H9 (cell line): ENCODE results near the gene TP73. TPM values are rescaled to one million over a fixed set of nuclear protein-coding genes. Genes with fewer than 3 reads are reported as not detected.

Experiments used
- DNase-seq: peaks from one replicate; pipeline ENCODE4 v3.0.0-alpha.2; 2017
- H2AFZ ChIP-seq: one replicate; pipeline ENCODE4 v1.6.1; 2013; ENCODE audit warnings: mild to moderate bottlenecking, low read length, control low read depth, moderate library complexity
- H2AK5ac ChIP-seq: 2 replicates; pipeline ENCODE4 v1.6.1; 2013; ENCODE audit warnings: low read length, control low read depth, mixed read lengths; ENCODE audit not compliant: insufficient read length
- H2BK120ac ChIP-seq: one replicate; pipeline ENCODE4 v1.6.1; 2013; ENCODE audit warnings: low read depth, mild to moderate bottlenecking, low read length, control low read depth, inconsistent platforms; ENCODE audit not compliant: poor library complexity, severe bottlenecking
- H2BK12ac ChIP-seq: 2 replicates; pipeline ENCODE4 v1.6.1; 2013; ENCODE audit warnings: low read length, control low read depth, mixed read lengths, low read depth; ENCODE audit not compliant: insufficient read length
- H2BK15ac ChIP-seq: 2 replicates; pipeline ENCODE4 v1.6.1; 2013; ENCODE audit warnings: low read depth, low read length, control low read depth
- H2BK20ac ChIP-seq: one replicate; pipeline ENCODE4 v1.6.1; 2013; ENCODE audit warnings: low read depth, mild to moderate bottlenecking, low read length, control low read depth, inconsistent platforms; ENCODE audit not compliant: poor library complexity, severe bottlenecking
- H2BK5ac ChIP-seq: 2 replicates; pipeline ENCODE4 v1.6.1; 2013; ENCODE audit warnings: low read length, control low read depth, mixed read lengths; ENCODE audit not compliant: insufficient read length
- H3K14ac ChIP-seq: 2 replicates; pipeline ENCODE4 v1.6.1; 2013; ENCODE audit warnings: low read length, control low read depth; ENCODE audit not compliant: insufficient read depth
- H3K18ac ChIP-seq: 2 replicates; pipeline ENCODE4 v1.6.1; 2013; ENCODE audit warnings: low read depth, mild to moderate bottlenecking, mixed read lengths, low read length, control low read depth; ENCODE audit not compliant: insufficient read length
- H3K23ac ChIP-seq: 2 replicates; pipeline ENCODE4 v1.6.1; 2013; ENCODE audit warnings: low read length, control low read depth, mixed read lengths, low read depth; ENCODE audit not compliant: insufficient read length
- H3K23me2 ChIP-seq: 2 replicates; pipeline ENCODE4 v1.6.1; 2013; ENCODE audit warnings: low read depth, mild to moderate bottlenecking, mixed read lengths, low read length, control low read depth; ENCODE audit not compliant: insufficient read length, poor library complexity, severe bottlenecking
- H3K27ac ChIP-seq: 2 replicates; pipeline ENCODE4 v1.5.1; 2013; ENCODE audit warnings: low read length, control low read depth, mixed read lengths, low read depth; ENCODE audit not compliant: insufficient read length
- H3K27me3 ChIP-seq: 2 replicates; pipeline ENCODE4 v1.6.1; 2013; ENCODE audit warnings: low read length, control low read depth, inconsistent platforms; ENCODE audit not compliant: insufficient read depth
- H3K4ac ChIP-seq: 2 replicates; pipeline ENCODE4 v1.6.1; 2013; ENCODE audit warnings: low read depth, mild to moderate bottlenecking, control low read depth, inconsistent platforms, low read length, moderate library complexity
- H3K4me1 ChIP-seq: 2 replicates; pipeline ENCODE4 v1.6.1; 2013; ENCODE audit warnings: low read length, control low read depth, inconsistent platforms; ENCODE audit not compliant: insufficient read depth
- H3K4me2 ChIP-seq: 2 replicates; pipeline ENCODE4 v1.6.1; 2013; ENCODE audit warnings: low read length, control low read depth, mixed read lengths; ENCODE audit not compliant: insufficient read length, insufficient read depth
- H3K56ac ChIP-seq: 2 replicates; pipeline ENCODE4 v1.6.1; 2013; ENCODE audit warnings: low read depth, mild to moderate bottlenecking, mixed read lengths, low read length, control low read depth; ENCODE audit not compliant: insufficient read length
- H3K79me1 ChIP-seq: 2 replicates; pipeline ENCODE4 v1.6.1; 2013; ENCODE audit warnings: low read depth, mild to moderate bottlenecking, moderate library complexity, low read length, control low read depth, inconsistent platforms; ENCODE audit not compliant: insufficient read depth, poor library complexity, severe bottlenecking
- H3K79me2 ChIP-seq: 2 replicates; pipeline ENCODE4 v1.6.1; 2013; ENCODE audit warnings: low read length, control low read depth, inconsistent platforms; ENCODE audit not compliant: insufficient read depth
- H3K9ac ChIP-seq: 2 replicates; pipeline ENCODE4 v1.6.1; 2013; ENCODE audit warnings: low read length, control low read depth, mixed read lengths; ENCODE audit not compliant: insufficient read length; ENCODE audit errors: extremely low read depth
- H3K9me3 ChIP-seq: one replicate; pipeline ENCODE4 v1.6.1; 2013; ENCODE audit warnings: low read depth, low read length, inconsistent platforms; ENCODE audit not compliant: control insufficient read depth
- H3T11ph ChIP-seq: one replicate; pipeline ENCODE4 v1.6.1; 2013; ENCODE audit warnings: mild to moderate bottlenecking, low read length, control low read depth, inconsistent platforms
- H4K20me1 ChIP-seq: one replicate; pipeline ENCODE4 v1.6.1; 2013; ENCODE audit not compliant: control insufficient read depth, insufficient read length, insufficient read depth
- H4K5ac ChIP-seq: 2 replicates; pipeline ENCODE4 v1.6.1; 2013; ENCODE audit warnings: low read depth, mild to moderate bottlenecking, mixed read lengths, low read length, control low read depth; ENCODE audit not compliant: insufficient read length
- H4K8ac ChIP-seq: replicated peaks from 2 replicates; pipeline ENCODE4 v1.6.1; 2013; ENCODE audit warnings: low read length, control low read depth, mixed read lengths, low read depth; ENCODE audit not compliant: insufficient read length
- H4K91ac ChIP-seq: 2 replicates; pipeline ENCODE4 v1.6.1; 2013; ENCODE audit warnings: low read depth, mild to moderate bottlenecking, moderate library complexity, mixed read lengths, low read length, control low read depth; ENCODE audit not compliant: insufficient read length
- H3K27ac Mint-ChIP-seq, 3 experiments: 2 replicates in 2 of 3; 3 replicates in 1 of 3; pipeline ENCODE4 v1.8.0; 2020 to 2021; ENCODE audit warnings: mixed read lengths in 3 of 3, mild to moderate bottlenecking in 1 of 3, moderate library complexity in 1 of 3
- H3K27me3 Mint-ChIP-seq: 2 replicates; pipeline ENCODE4 v1.8.0; 2021; ENCODE audit warnings: low read depth, mild to moderate bottlenecking, moderate library complexity, mixed read lengths
- H3K36me3 Mint-ChIP-seq, 3 experiments: 2 replicates in 2 of 3; 3 replicates in 1 of 3; pipeline ENCODE4 v1.8.0; 2020 to 2021; ENCODE audit warnings: low read depth in 3 of 3, mixed read lengths in 3 of 3; ENCODE audit not compliant: insufficient read depth in 1 of 3
- H3K4me1 Mint-ChIP-seq, 2 experiments: 2 replicates each; pipeline ENCODE4 v1.8.0; 2020; ENCODE audit warnings: mixed read lengths in 2 of 2
- H3K4me3 Mint-ChIP-seq, 2 experiments: 2 replicates in 1 of 2; 3 replicates in 1 of 2; pipeline ENCODE4 v1.8.0; 2020 to 2021; ENCODE audit warnings: mild to moderate bottlenecking in 2 of 2, mixed read lengths in 2 of 2, moderate library complexity in 1 of 2
- H3K9me3 Mint-ChIP-seq, 2 experiments: 2 replicates in 1 of 2; 3 replicates in 1 of 2; pipeline ENCODE4 v1.8.0; 2020; ENCODE audit warnings: mild to moderate bottlenecking in 2 of 2, mixed read lengths in 2 of 2, moderate library complexity in 1 of 2
- CTCF ChIP-seq: fragments of 200-600 bp; sonication (generic); conservative IDR thresholded peaks from 3 replicates; pipeline ENCODE4 v1.8.0; 2021; ENCODE audit warnings: antibody characterized with exemption, mild to moderate bottlenecking
- WGBS: extraction: QIAGEN DNeasy Blood & Tissue Kit; methylation state at CpG from one replicate; pipeline ENCODE4 v1.1.7; 2013; ENCODE audit warnings: missing lambda C conversion rate, low lambda C conversion rate, mixed read lengths; ENCODE audit not compliant: insufficient read length; ENCODE audit errors: extremely low coverage; 5-methylcytosine and 5-hydroxymethylcytosine counted together
- total RNA-seq: library from RNA; stranded (reverse); gene quantifications from 2 replicates; pipeline ENCODE4 v1.2.1, GENCODE V29; 2021

TP73 gene
- total RNA-seq, 1 experiment from 2014 or later: 4.7 TPM

DNA sequence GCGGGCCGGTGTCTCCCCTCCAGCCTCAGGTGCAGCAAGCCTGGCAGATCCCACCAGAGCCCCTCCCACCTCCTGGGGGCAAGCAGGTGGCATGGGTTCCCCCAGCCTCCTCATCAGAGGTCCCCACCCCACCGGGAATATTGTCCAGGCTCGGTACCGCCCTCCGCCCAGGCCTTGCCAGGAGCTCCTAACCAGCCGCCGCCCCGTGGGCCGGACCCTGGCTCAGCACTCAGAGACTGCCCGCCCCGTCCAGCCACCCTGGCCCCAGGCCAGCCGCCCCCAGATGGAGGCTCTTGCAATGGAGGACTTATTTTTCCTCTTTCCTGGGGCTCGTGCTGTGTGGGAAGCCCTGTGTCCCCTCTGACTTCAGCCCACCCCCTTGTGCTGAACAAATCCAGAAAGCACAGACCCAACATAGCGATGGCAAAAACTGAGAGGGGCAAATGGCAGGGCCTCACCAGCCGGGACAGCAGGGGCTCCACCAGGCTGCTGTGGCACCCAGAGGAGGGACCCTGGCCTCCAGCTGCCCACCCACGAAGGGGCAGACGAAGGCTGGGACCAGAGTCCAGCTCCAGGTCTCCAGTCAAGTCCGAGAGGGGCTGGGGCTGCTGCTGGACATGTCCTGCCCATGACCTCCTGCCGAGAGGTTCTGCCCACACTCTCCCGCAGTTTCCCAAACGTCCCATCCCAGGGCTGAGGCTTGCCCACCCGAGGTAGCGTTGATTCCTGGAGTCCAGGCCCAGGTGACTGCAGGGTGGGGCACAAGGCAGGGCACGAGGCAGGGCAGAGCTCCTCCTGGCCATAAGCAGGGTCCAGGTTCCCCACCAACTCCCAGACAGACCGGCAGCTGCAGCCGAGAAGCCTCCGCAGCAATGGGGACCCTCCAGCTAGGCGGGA lies 48.5 kb upstream of the TP73 start:
- H2AFZ ChIP-seq: no peak overlapping the region
- no peak overlapping the region for H2BK12ac ChIP-seq
- H3K27ac ChIP-seq: no peak overlapping the region
- Mint-ChIP-seq H3K4me1 (peaks cover 0 to 3% of the 10 kb centered on the region in 2 experiments; a peak in 3 of 4 replicates), H3K4me3 (no peak overlapping the region), H3K9me3 (no peaks in the 10 kb centered on the region), H3K36me3 (no peaks in the 10 kb centered on the region; a peak in 1 of 7 replicates), H3K27ac (no peak overlapping the region; a peak in 1 of 7 replicates), H3K27me3 (no peaks in the 10 kb centered on the region)
- H2BK5ac ChIP-seq: no peak overlapping the region
- TF ChIP-seq CTCF: no peak
- H3K4ac ChIP-seq: no peak overlapping the region
- no peak for DNase-seq
- H4K20me1 ChIP-seq: no peaks in the 10 kb centered on the region
- no peak overlapping the region for H2AK5ac ChIP-seq
- WGBS: no CpG with 5 or more reads among the region's 29 CpGs
- H2BK20ac ChIP-seq: no peak overlapping the region
- H3K4me1 ChIP-seq: no peaks in the 10 kb centered on the region
- H3K18ac ChIP-seq: no peak overlapping the region
- no peaks in the 10 kb centered on the region for H3K79me2 ChIP-seq
- no peaks in the 10 kb centered on the region for H3K79me1 ChIP-seq
- H2BK15ac ChIP-seq: no peak overlapping the region
- no peak overlapping the region for H3K56ac ChIP-seq
- H4K8ac ChIP-seq: no peak overlapping the region
- H3T11ph ChIP-seq: no peak overlapping the region
- no peaks in the 10 kb centered on the region for H3K23me2 ChIP-seq
- no peak overlapping the region for H3K9ac ChIP-seq
- H4K5ac ChIP-seq: no peak overlapping the region
- no peaks in the 10 kb centered on the region for H3K9me3 ChIP-seq
- H3K14ac ChIP-seq: no peak overlapping the region; the same call in 1 of the 2 replicates
- H3K23ac ChIP-seq: no peak overlapping the region
- H3K27me3 ChIP-seq: no peaks in the 10 kb centered on the region
- H3K4me2 ChIP-seq: no peak overlapping the region
- no peak overlapping the region for H4K91ac ChIP-seq
- no peak overlapping the region for H2BK120ac ChIP-seq
